Keratinocyte (primary cell): ENCODE results near the gene JMJD1C. TPM values are rescaled to one million over a fixed set of nuclear protein-coding genes. Genes with fewer than 3 reads are reported as not detected.

Source experiments
- DNase-seq: peaks from one replicate; pipeline ENCODE4 v3.0.0-alpha.2; 2011; ENCODE audit warnings: low read depth, missing footprints, low spot score
- FAIRE-seq: peaks from 2 replicates; lab custom pipeline; 2011; peaks lifted over from hg19 to GRCh38; lab: Jason Lieb, UNC
- H2AFZ ChIP-seq: 2 replicates; pipeline ENCODE4 v1.6.0; 2012; ENCODE audit warnings: low read length, control low read depth, inconsistent platforms; ENCODE audit not compliant: control insufficient read depth
- H3K27ac ChIP-seq: 2 replicates; pipeline ENCODE4 v1.5.1; 2011; ENCODE audit warnings: low read length; ENCODE audit not compliant: control insufficient read depth, insufficient read depth
- H3K27me3 ChIP-seq: 3 replicates; pipeline ENCODE4 v1.6.0; 2011; ENCODE audit warnings: low read length; ENCODE audit not compliant: control insufficient read depth, insufficient read depth; ENCODE audit errors: extremely low read depth
- H3K36me3 ChIP-seq, 2 experiments: 2 replicates in 1 of 2; 3 replicates in 1 of 2; pipeline ENCODE4 v1.5.1; 2011; ENCODE audit warnings: low read length in 2 of 2, mild to moderate bottlenecking in 1 of 2; ENCODE audit not compliant: control insufficient read depth in 2 of 2, insufficient read depth in 2 of 2; ENCODE audit errors: extremely low read depth in 1 of 2
- H3K4me1 ChIP-seq: 3 replicates; pipeline ENCODE4 v1.5.1; 2011; ENCODE audit warnings: low read length; ENCODE audit not compliant: control insufficient read depth, insufficient read depth; ENCODE audit errors: extremely low read depth
- H3K4me2 ChIP-seq: 3 replicates; pipeline ENCODE4 v1.6.0; 2011; ENCODE audit warnings: low read depth, low read length; ENCODE audit not compliant: control insufficient read depth, insufficient read depth; ENCODE audit errors: extremely low read depth
- H3K4me3 ChIP-seq, 3 experiments: fragments of 200-600 bp in 1 of 3; sonication (generic) in 1 of 3; 2 replicates in 2 of 3; 3 replicates in 1 of 3; pipeline ENCODE4 v1.5.1; 2011 to 2016; ENCODE audit warnings: low read length in 3 of 3, mild to moderate bottlenecking in 3 of 3, control low read depth in 2 of 3, inconsistent platforms in 1 of 3, low read depth in 1 of 3, mixed read lengths in 1 of 3, mixed run types in 1 of 3, moderate library complexity in 1 of 3; ENCODE audit not compliant: control insufficient read depth in 2 of 3, insufficient read depth in 2 of 3; ENCODE audit errors: extremely low read depth in 1 of 3
- H3K79me2 ChIP-seq: 2 replicates; pipeline ENCODE4 v1.6.0; 2012; ENCODE audit warnings: low read length; ENCODE audit not compliant: control insufficient read depth, insufficient read depth
- H3K9ac ChIP-seq: 3 replicates; pipeline ENCODE4 v1.6.0; 2011; ENCODE audit warnings: low read length; ENCODE audit not compliant: control insufficient read depth, insufficient read depth; ENCODE audit errors: extremely low read depth
- H3K9me1 ChIP-seq: 3 replicates; pipeline ENCODE4 v1.6.0; 2011; ENCODE audit warnings: low read length; ENCODE audit not compliant: control insufficient read depth, insufficient read depth; ENCODE audit errors: extremely low read depth
- H3K9me3 ChIP-seq: 2 replicates; pipeline ENCODE4 v1.5.1; 2012; ENCODE audit warnings: low read depth, low read length; ENCODE audit not compliant: control insufficient read depth
- H4K20me1 ChIP-seq: 3 replicates; pipeline ENCODE4 v1.6.0; 2011; ENCODE audit warnings: low read length; ENCODE audit not compliant: control insufficient read depth, insufficient read depth; ENCODE audit errors: extremely low read depth
- EZH2 ChIP-seq: IDR thresholded peaks from one replicate; pipeline ENCODE4 v1.6.1; 2012; ENCODE audit warnings: inconsistent platforms, mild to moderate bottlenecking, low read length, moderate library complexity
- dilution Hi-C: fragments of 300-500 bp; cut with MboI; formaldehyde crosslinking; loops from one replicate; pipeline ENCODE4 v1.7.0; 2020; ENCODE audit warnings: low sequenced_read_pairs; ENCODE audit not compliant: extremely low pct_ligation_motif_present
- polyA plus RNA-seq, 5 experiments: library from polyadenylated mRNA; depleted of rRNA in 3 of 5; stranded (reverse) in 3 of 5; stranded (forward) in 1 of 5; unstranded in 1 of 5; fragments of >200 nt; gene quantifications; 1 replicate in 1 of 5; 2 replicates in 3 of 5; 3 replicates in 1 of 5; pipeline versions ENCODE4 v1.2.1 to v1.2.3, GENCODE V29; 2011 to 2012; ENCODE audit warnings: missing spikeins in 2 of 5, low read depth in 1 of 5, low replicate concordance in 1 of 5
- TF ChIP-seq, protein P1 (sequence below), 3 experiments: IDR thresholded peaks in 1 of 3; conservative IDR thresholded peaks in 1 of 3; optimal IDR thresholded peaks in 1 of 3; 2 replicates in 2 of 3; 3 replicates in 1 of 3; pipeline versions ENCODE3 to v1.5.1; 2011; ENCODE audit warnings: low read length in 3 of 3, mild to moderate bottlenecking in 3 of 3, moderate library complexity in 2 of 3, control low read depth in 1 of 3, inconsistent platforms in 1 of 3; ENCODE audit not compliant: insufficient read depth in 2 of 3; ENCODE audit errors: extremely low read depth in 1 of 3

The JMJD1C gene
- polyA plus RNA-seq, 1 donor (not counting 4 experiments of a cell fraction or from before 2014, with no cell fraction given) = 38.2 TPM

DNA sequence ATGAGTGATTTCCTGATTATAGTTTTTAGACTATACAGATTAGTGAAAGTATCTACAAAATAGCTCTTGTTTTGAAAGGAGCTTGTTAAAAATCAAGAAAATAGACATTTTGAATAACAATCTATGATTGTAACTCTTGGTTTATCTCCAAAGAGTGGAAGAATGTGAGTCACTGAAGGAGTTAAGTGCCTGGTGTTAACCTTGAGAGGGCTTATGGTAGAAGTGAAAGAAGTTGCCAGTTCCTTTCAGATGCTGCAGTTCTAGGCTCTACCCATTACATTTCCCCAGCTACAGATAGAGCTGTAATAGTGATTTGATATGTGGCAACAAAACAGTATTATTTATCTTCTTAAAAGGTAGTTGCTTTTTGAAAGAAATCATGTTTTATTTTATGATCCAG is 320.0 kb downstream of the JMJD1C start:
- Histone ChIP-seq H3K36me3 (peaks cover 0 to 7% of the 10 kb centered on the region in 2 experiments), H3K9ac (no peak overlapping the region), H3K9me3 (no peaks in the 10 kb centered on the region), H3K9me1 (no peaks in the 10 kb centered on the region), H3K4me1 (no peaks in the 10 kb centered on the region), H3K4me2 (no peak overlapping the region), H3K79me2 (peaks cover 73% of the 10 kb centered on the region), H4K20me1 (no peaks in the 10 kb centered on the region), H3K27me3 (no peaks in the 10 kb centered on the region), H3K4me3 (no peak overlapping the region), H2AFZ (no peak overlapping the region), H3K27ac (no peak overlapping the region)
- dilution Hi-C loops = no loop called here
- no peak for FAIRE-seq
- no peak for DNase-seq
- no peak for TF ChIP-seq EZH2
- TF ChIP-seq, protein P1, sequence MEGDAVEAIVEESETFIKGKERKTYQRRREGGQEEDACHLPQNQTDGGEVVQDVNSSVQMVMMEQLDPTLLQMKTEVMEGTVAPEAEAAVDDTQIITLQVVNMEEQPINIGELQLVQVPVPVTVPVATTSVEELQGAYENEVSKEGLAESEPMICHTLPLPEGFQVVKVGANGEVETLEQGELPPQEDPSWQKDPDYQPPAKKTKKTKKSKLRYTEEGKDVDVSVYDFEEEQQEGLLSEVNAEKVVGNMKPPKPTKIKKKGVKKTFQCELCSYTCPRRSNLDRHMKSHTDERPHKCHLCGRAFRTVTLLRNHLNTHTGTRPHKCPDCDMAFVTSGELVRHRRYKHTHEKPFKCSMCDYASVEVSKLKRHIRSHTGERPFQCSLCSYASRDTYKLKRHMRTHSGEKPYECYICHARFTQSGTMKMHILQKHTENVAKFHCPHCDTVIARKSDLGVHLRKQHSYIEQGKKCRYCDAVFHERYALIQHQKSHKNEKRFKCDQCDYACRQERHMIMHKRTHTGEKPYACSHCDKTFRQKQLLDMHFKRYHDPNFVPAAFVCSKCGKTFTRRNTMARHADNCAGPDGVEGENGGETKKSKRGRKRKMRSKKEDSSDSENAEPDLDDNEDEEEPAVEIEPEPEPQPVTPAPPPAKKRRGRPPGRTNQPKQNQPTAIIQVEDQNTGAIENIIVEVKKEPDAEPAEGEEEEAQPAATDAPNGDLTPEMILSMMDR (optimal IDR thresholded peaks at IDR 0.05 in 1 of 3, IDR thresholded peaks at IDR 0.05 in 1 of 3, conservative IDR thresholded peaks at IDR 0.05 in 1 of 3; ENCODE audit: extremely low read depth in 1 of 3, insufficient read depth in 2 of 3, low read length in 3 of 3) = no peak

DNA sequence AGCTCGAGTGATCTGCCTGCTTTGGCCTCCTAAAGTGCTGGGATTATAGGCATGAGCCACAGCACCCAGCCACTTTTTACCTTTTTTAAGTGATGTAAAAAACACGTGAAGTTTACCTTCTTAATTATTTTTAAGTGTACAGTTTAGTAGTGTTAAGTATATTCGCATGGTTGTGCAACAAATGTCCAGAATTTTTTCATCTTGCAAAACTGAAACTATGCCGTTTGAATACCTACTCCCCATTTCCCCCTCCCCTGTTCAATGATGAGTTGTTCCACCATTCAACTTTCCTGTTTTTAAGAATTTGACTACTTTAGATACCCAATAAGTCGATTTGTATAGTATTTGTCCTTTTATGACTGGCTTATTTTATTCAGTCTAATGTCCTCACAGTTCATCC is 321.8 kb downstream of the JMJD1C start:
- no peak for FAIRE-seq

More for the DNA sequence above, 321.8 kb downstream of the JMJD1C start:
- H2AFZ ChIP-seq = no peak overlapping the region
- no peaks in the 10 kb centered on the region for H3K9me1 ChIP-seq
- H3K79me2 ChIP-seq = peaks cover 87% of the 10 kb centered on the region
- no peak overlapping the region for H3K9ac ChIP-seq
- no peaks in the 10 kb centered on the region for H4K20me1 ChIP-seq
- no peaks in the 10 kb centered on the region for H3K27me3 ChIP-seq
- H3K36me3 ChIP-seq = peaks cover 0 to 8% of the 10 kb centered on the region in 2 experiments
- TF ChIP-seq, protein P1 (optimal IDR thresholded peaks at IDR 0.05 in 1 of 3, IDR thresholded peaks at IDR 0.05 in 1 of 3, conservative IDR thresholded peaks at IDR 0.05 in 1 of 3; ENCODE audit: extremely low read depth in 1 of 3, insufficient read depth in 2 of 3, low read length in 3 of 3) = no peak
- TF ChIP-seq EZH2 = no peak
- H3K4me3 ChIP-seq = no peak overlapping the region
- DNase-seq = no peak
- no peak overlapping the region for H3K27ac ChIP-seq
- H3K9me3 ChIP-seq = no peaks in the 10 kb centered on the region
- dilution Hi-C loops = no loop called here
- no peak overlapping the region for H3K4me2 ChIP-seq
- H3K4me1 ChIP-seq = no peaks in the 10 kb centered on the region
